Vagina (tissue), 2 donors: ENCODE measurements around the gene SPDYE18.
"Not testable (repeated sequence)": the region's sequence is repeated elsewhere in the genome, so short reads cannot be mapped to it uniquely, and the experiment has no call there.

Experiments used
- CTCF ChIP-seq, 3 experiments: fragments of 450-650 bp in 2 of 3; fragments of 200-600 bp in 1 of 3; sonication (generic) in 1 of 3; IDR thresholded peaks; one replicate each; pipeline ENCODE4 v1.5.1; 2017 to 2019; ENCODE audit warnings: antibody characterized with exemption in 3 of 3, mild to moderate bottlenecking in 2 of 3, moderate library complexity in 2 of 3
- POLR2A ChIP-seq, 2 donors: fragments of 450-650 bp; IDR thresholded peaks; one replicate each; pipeline ENCODE4 v1.6.1; 2017; ENCODE audit warnings: antibody characterized with exemption in 2 of 2, mild to moderate bottlenecking in 2 of 2, moderate library complexity in 2 of 2
- POLR2AphosphoS5 ChIP-seq, 2 donors: sonication (generic); formaldehyde crosslinking; IDR thresholded peaks; one replicate each; pipeline ENCODE4 v1.9.0; 2017; ENCODE audit warnings: antibody characterized with exemption in 2 of 2, mild to moderate bottlenecking in 2 of 2, low read depth in 1 of 2; ENCODE audit not compliant: insufficient read depth in 1 of 2

GRCh38 chr7:77002104-77002503 is 60.3 kb downstream of the SPDYE18 start:
- not testable (repeated sequence) for TF ChIP-seq POLR2AphosphoS5 (IDR thresholded peaks at IDR 0.05; ENCODE audit: insufficient read depth in 1 of 2, low read depth in 1 of 2); CTCF (IDR thresholded peaks at IDR 0.05); POLR2A (IDR thresholded peaks at IDR 0.05)
